ENCODE measurements around the gene CMTM8.

Gene CMTM8

GRCh38 chr3:32236377-32236776 is 2.1 kb upstream of the CMTM8 start:
- DNase-seq, result no peak

DNA sequence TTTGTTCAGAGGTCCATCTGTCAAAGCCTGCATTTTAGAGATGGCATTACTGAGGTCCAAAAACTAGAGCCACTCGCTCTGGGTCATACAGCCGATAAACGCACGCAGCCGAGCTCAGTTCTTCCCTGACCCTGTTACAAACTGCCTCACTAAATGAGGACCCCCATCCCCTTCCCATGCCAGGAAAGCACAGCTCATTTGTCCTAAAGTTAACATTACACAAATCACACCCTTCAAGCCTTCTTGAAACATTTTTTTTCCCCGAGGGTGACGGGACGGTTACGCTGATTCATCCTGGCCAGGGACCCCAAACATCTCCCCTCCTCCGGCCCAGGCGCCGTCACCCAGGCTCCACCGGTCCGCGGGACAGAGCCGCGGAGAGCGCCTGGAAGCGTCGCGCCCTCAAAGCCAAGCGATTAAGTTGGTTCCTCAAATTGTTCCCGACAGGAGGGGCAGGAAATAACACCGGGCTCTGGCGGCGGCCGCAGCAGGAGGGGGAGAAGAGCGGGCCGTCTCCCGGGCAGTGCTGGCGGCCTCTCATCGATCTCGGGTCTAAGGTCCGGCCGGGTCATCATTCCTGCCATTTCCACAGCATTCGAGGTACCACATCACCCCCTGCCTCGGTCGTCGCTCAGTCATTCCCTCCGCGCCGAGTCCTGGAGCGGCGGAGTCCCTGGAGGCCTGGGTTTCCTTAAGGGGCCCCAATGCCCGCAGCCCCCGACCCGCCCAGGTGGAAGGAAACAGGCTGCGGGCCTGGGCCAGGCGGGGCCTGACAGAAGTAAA is 619 bp upstream of the CMTM8 start:
- DNase-seq, result no peak

- DNase-seq, result peak; percentile 24
Observed at GRCh38 chr3:32239307-32240158, 1.1 kb downstream of the CMTM8 start.

- DNase-seq, result peak; percentile 15
Observed at GRCh38 chr3:32240159-32240545, 1.7 kb downstream of the CMTM8 start.

GRCh38 chr3:32241100-32241499 is 2.6 kb downstream of the CMTM8 start:
- DNase-seq, result no peak

GRCh38 chr3:32243519-32243918 is 5.0 kb downstream of the CMTM8 start:
- DNase-seq, result no peak

DNA sequence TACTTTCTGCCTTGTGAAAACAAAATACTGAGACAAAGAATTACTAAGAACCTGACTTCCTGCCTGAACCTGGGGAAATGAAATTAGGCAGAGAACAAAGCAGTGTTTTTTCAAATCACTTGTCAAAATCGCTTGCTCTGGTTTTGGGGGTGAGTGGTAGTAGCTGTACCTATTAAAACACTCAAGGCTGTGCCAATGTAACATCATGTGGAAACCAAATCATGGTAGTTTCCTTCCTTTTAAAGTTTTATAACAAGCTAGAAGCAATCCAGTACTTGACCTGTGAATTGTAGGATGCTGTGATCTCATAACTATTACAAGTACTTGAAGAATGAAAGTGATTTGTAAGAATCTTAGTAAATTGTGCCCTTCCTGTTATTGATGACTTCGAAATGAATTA is 6.7 kb downstream of the CMTM8 start:
- DNase-seq, result no peak

DNA sequence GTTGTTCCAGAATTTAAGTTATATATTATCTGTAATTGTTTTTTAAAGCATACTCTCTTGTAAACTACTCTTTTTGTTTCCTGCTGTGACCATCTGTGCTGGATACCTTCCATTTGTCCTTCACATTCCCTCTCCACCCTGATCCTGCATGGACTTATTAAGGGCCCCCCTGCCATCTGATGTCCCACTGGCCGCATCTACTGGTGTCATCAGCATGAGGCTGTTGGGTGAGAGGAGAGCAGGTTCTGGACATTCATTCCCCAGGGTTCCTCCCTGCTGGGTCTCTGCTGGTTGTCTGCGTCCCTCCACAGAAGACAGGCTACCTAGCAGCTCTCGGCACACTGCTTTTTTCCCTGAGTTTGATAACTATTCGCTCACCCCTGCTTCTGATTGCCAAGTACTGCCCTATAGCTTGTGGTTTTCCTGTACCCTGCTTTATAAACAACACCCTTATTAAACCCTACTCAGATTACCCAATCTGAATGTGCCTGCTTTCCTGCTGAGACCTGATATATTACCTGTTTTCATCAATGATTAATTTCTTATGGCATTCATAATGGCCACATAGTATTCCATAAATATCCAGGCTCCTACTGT is 7.7 kb downstream of the CMTM8 start:
- DNase-seq, result no peak

GRCh38 chr3:32249184-32249782 is 10.8 kb downstream of the CMTM8 start:
- DNase-seq, result no peak

DNA sequence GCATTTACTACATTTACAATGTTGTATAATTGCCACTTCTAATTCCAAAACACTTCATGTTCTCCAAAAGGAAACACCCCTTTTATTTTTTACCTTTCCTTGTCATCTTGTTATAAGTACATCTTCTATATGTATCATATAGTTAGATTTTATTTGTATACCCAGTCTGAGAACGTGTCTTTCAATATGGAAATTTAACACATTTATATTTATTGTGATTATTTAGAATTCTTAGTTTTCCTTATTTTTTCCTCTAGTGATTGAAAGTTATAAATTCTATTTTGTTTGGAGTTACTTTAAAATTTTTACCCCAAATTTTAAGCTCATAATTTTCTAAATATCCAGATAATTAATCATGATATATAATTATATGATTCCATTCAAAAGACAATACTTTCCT is 15.8 kb downstream of the CMTM8 start:
- no peak for DNase-seq

DNA sequence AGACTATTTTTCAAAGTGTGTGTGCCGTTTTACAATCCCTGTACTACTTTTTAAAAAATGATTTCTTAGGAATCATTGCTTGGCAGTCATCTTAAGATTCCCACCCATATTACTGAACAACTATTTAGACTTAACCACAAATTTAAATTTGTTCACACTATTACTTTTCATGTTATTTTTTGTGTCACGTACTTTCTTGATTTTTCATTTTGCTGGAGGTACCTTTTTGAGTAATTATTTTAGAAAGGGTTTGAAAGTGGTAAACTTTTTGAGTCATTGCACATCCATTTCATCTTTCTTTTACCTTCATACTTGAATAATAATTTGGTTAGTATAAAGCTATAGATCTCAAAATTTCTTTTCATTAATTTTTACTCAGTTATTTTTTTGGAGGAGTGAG is 16.9 kb downstream of the CMTM8 start:
- no peak for DNase-seq

DNA sequence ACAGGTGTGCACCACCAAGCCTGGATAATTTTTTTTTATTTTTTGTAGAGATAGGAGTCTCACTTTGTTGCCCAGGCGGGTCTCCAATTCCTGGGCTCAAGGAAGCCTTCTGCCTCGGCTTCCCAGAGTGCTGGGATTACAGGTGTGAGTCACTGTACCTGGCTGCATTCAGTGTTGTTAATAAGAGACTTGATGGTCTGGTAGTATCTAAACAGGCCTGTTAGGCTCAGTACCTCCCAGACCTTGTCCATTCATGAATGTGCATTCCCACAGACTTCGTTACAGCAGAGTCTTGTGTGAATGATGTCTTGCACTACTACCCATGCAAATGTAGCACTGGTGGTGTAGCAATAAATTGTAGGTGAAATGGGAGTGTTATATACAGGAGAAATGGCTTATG is 17.7 kb downstream of the CMTM8 start:
- DNase-seq, result no peak

- no peak for DNase-seq
Observed at GRCh38 chr3:32257042-32257441, 18.6 kb downstream of the CMTM8 start.

- DNase-seq, result peak; percentile 68
Observed at GRCh38 chr3:32257641-32258438, 19.4 kb downstream of the CMTM8 start.

- DNase-seq, result no peak
Observed at GRCh38 chr3:32258869-32259268, 20.4 kb downstream of the CMTM8 start.

DNA sequence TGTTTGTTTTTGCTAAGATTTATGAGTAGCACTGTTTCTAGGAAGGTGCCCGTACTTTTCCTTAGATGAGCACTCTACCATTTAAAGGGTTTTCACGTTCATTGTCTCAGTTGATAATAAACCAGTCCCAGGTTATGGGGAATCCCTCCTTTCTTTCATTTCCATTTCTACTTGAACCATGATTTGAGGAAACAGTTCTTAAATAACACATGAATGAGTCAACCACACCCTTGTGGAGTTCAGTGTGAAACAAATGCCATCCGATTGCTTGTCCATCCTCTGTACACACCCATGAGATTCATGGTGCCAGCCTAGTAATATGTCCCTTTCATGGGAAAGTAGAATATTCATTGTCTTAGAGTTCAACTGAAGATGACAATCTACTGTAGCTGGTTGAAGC is 23.1 kb downstream of the CMTM8 start:
- no peak for DNase-seq

- no peak for DNase-seq
Observed at GRCh38 chr3:32262201-32262600, 23.7 kb downstream of the CMTM8 start.

GRCh38 chr3:32274306-32274705 is 35.8 kb downstream of the CMTM8 start:
- no peak for DNase-seq

DNA sequence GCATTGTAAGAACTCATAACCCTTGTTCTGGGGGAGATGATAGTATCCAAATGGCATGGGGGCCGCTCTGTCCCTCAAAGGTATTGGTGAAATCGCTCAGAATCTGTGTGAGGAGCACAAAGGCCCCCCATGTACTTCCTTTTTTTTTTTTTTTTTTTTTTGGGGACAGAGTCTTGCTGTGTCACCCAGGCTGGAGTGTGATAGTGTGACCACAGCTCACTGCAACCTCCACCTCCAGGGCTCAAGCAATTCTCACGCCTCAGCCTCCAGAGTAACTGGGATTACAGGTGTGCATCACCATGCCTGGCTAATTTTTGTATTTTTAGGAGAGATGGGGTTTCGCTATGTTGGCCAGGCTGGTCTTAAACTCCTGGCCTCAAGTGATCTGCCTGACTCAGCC is 37.0 kb downstream of the CMTM8 start:
- no peak for DNase-seq

GRCh38 chr3:32276279-32276841 is 37.9 kb downstream of the CMTM8 start:
- DNase-seq, result peak; percentile 7

DNA sequence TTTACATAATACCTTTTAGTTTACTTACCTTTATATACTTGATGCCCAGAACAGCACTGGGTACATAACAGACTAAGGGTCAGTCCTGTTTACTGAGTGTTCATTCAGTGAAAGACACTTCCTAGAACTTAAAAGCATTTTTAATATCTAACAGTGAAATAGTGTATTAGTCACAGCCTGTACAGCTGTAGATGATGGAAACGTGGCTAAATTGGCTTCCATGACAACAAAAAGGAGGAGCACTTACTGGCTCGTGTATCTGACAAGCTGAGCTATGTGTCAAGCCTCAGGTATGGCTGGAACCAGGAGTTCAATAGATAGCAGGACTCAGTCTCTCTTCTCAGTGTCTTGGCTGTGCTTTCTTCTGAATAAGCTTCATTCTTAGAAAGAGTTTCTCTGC is 40.2 kb downstream of the CMTM8 start:
- no peak for DNase-seq

DNA sequence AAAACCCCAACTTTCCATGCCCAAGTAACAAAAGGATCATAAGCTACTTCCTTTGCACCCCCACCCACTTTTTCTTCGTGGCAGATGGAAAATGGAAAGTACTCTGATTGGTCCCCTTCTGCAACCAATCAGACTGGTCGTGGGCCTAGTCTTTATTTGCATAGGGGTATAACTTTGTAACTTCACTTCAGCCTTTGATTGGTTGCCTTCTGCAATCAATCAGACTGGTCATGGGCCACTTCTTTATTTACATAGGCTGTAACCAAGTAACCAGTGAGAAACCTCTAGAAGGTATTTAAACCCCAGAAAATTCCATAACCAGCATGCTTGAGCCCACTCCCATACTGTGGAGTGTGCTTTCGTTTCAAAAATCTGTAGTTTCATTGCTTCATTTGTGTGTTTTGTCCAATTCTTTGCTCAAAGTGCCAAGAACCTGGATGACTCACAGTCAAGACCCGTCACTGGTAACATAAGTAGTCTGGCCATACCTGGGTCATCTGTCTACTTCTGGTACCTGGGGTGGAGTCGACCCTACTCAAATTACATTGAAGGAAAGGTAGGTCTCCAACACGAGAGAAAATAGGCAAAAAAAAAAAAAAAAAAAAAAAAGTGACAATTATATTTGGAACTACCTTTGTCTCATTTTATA is 41.9 kb downstream of the CMTM8 start:
- no peak for DNase-seq

Measured in DMS79 treated with DMSO at 0.1 percent for 48 hours (cell line).